Measurements from ENCODE around the gene ARRB1.

The ARRB1 gene

DNA sequence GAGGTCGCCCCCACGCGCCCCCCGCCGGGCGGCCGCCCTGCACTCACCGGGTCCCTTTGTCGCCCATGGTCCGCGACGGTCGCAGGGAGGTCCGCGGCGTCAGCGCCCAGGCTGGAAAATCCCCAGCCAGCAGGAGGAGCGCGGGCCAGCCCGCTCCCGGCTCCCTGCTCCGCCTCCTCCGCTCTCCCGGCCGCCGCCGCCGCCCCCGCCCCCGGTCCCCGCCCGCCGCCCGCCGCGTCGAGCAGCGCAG is at the start of gene ARRB1:
Gene ARRB1, minus strand, starts transcription at position 121 of the 250 bp plus-strand sequence. Its CDS starts 54 bp downstream, at position 67.
- in situ Hi-C loops (cut with MboI; ENCODE audit: low sequenced_read_pairs), result no loop called here

DNA sequence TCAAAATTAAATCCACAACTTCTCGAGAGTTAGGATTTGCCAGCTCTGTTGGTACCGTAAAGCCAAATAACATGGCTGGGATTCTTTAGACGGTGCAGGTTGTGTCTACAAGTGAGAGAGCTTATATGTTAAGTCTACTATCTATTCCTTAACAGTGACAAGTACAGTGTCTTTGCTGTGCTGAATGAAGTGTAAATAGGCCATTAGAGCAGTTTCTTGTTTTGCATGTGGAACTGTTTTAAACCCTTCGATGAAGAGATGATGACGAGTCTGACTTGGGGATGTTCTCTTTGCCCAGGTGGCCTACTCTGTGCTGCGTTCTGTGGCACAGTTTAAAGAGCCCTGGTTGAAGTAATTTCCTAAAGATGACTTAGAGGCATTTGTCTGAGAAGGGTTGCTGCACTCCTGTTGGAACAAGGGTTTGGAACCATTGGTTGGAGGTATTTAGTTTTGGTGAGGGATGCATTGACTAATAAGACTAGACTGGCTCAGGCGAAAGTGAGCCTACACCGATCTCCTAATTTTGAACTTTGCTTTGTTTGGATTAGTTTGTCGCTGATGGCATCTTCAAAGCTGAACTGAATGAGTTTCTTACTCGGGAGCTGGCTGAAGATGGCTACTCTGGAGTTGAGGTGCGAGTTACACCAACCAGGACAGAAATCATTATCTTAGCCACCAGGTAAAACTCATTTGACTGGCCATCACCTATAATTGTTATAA is 48.8 kb upstream of the ARRB1 start:
- in situ Hi-C loops (cut with MboI; ENCODE audit: low sequenced_read_pairs), result no loop called here

DNA sequence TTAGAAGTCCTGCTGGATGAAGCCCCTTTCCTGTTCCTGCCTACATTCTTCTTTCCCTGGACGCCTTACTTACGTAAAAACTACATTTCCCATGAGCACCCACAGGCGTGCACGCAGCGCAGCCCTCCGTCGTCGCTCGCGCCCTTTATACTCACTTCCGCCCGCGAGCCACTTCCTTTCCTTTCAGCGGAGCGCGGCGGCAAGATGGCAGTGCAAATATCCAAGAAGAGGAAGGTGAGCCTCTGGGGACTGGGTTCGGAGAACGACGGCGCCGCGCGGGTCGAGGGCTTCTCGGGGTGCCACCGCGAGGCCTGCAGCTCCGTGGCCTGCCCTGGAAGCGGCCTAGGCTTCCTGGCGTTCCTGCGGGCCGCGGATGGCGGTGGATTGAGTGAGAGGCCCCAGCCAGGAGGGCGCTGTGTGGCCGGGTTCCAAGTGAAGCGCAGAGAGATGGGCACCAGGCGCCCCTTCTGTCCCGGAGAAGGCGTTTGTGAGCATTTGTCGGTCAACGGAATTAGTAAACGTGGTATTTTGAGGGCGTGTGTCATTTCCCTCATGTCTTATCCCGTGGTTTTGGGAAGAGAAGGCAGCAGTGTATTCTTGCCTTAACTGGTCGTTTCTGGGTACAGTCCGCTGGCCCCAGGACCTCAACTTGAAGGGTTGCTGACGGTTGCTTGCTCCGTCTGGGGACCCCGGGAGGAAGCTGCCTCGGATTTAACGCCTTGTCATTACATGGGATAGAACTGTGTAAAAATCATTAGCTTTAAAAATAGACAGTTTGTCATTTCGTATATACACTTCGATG is 48.1 kb upstream of the ARRB1 start, which contains the start of gene RPS3:
Gene RPS3, plus strand, starts transcription at position 175 of the 802 bp plus-strand sequence. Its CDS starts 30 bp downstream, at position 205.
- in situ Hi-C loops (cut with MboI; ENCODE audit: low sequenced_read_pairs), result no loop called here

DNA sequence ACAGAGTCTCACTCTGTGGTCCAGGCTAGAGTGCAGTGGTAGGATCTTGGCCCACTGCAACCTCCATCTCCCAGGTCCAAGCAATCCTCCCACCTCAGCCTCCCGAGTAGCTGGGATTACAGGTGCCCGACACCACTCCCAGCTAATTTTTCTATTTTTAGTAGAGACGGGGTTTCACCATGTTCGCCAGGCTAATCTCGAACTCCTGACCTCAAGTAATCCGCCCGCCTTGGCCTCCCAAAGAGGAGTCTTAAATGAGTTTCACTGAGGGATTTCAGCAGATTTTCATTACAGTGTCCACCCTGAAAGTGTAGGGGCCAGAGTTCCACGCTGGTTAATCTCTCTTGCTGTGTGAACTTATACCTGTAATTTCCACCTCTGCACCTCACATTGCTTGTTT is 47.4 kb upstream of the ARRB1 start:
- in situ Hi-C loops (cut with MboI; ENCODE audit: low sequenced_read_pairs), result no loop called here

DNA sequence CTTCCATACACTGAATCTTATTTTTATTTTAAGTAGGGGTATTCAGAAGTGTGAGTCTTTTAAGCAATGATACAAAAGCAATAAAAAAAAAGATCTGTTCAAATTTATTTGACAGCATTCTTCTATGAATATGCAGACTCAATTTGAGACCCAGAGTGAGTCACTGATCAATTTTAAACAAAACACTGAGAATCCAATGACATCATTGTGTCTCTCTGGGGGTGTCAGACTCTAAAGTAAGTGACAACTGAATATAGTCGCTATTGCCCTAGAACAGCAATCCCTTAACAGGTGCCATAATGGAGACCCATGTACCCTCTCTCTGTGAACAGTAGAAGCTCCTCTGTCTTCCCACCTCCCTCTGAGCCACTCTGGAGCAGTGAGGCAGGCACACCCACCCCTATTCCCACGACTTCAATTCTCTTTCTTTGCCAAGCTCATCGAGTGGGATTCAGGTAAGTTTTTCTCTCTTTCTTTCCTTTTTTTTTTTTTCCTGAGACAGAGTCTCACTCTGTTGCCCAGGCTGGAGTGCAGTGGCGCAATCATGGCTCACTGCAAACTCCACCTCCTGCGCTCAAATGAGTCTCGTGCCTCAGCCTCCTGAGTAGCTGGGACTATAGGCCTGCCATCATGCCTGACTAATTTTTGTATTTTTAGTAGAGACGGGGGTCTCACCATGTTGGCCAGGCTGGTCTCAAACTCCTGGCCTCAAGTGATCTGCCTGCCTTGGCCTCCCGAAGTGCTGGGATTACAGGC is 42.8 kb upstream of the ARRB1 start:
- in situ Hi-C loops (cut with MboI; ENCODE audit: low sequenced_read_pairs), result no loop called here

DNA sequence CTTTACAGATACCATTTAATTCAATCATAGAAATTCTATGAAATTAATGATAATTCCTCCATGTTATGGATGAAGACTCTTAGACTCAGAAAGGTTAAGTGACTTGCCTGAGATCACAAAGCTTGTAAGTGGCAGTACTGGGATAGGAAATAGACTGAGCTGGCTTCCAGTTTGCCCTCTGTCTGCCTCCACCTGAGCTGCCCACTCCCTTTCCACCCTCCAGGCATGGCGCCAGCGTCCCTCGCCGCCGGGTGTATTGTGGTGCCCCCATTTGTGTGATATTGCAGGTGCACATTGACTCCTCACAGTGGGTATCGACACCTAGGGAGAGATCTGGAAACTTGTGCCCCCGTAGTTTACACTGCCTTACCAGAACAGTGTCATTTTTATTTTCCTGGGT is 38.5 kb upstream of the ARRB1 start:
- in situ Hi-C loops (cut with MboI; ENCODE audit: low sequenced_read_pairs), result loop anchor here (5.0 kb wide), 1 partner anchor 113 kb away; no protein-coding TSS in a partner anchor

DNA sequence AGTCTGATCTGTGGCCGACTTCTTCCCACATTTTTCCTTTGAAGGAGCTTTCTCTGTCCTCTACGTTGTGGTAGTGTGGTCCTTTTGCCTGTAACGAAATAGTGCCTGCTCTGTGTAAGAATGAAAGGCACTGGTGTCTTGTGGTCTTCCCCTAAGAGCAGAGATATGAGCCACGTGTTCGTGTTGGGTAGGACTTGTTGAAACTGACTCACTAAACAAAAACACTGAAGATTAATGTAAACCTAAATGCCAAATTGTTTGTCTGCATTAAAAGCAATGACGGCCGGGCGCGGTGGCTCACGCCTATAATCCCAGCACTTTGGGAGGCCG is 37.8 kb upstream of the ARRB1 start:
- in situ Hi-C loops (cut with MboI; ENCODE audit: low sequenced_read_pairs), result loop anchor here (5.0 kb wide), 1 partner anchor 112 kb away; no protein-coding TSS in a partner anchor

DNA sequence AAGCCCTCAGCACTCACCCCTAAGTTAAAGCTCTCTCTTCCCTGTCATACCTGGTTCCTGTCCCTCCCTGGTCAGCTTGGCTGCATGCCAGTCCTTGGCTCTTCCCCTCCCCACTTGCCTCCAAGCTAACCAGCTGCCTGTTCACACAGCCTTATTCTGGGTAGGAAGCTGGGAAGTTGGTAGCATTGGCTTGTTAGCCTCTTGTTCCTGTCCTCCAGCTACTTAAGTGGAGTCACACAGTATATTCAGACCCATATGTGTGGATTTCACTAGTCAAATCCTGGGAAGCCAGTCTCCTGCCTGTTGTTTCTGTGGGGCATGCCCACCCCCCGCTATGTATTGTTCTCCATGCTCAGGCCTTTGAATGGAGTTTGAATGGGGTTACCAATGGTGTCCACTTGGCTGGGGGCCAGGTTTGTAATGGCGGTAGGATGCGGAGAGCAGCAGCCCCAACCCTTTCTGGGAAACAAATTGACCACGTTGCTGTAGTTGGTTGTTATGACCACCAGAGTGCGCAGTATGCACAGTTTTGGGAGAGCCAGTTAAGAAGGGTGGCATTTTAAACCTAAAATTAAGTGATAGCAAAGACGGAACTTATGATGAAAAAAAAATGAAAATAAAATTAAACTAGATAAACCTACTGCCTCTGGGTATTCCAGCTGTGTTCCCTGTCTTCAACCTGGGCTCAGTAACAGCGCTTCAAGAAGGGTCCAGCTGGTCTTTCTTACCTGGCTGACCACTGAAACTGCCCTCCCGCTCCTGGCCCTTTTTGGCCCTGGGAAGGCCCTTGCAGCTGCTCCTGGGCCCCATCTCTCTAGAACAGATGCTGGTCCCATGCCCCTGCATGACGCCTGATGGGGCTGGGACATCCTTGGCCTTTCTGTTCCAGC is 37.2 kb upstream of the ARRB1 start:
- in situ Hi-C loops (cut with MboI; ENCODE audit: low sequenced_read_pairs), result loop anchor here (5.0 kb wide), 1 partner anchor 111 kb away; no protein-coding TSS in a partner anchor

DNA sequence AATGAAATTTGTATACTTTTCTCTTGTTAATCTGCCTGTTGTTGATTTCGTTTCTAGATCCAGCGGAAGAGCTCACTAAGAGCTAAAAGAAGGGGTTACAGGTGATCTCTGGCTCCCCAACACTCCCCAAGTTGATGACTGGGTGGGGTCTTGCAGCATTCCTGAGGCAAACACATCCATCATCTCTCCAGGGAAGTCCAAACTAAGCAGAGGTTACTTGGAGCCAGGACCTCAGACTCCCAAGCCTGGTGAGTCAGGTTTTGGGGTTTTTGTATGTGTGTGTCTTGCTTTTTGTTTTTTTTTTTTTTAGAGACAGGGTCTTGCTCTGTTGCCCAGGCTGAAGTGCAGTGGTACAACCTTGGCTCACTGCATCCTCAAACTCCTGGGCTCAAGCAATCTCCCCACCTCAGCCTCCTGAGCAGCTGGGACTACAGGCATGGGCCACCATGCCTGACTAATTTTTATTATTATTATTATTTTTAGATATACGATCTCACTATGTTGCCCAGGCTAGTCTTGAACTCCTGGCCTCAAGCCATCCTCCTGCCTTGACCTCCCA is 36.4 kb upstream of the ARRB1 start:
- in situ Hi-C loops (cut with MboI; ENCODE audit: low sequenced_read_pairs), result loop anchor here (5.0 kb wide), 1 partner anchor 111 kb away; no protein-coding TSS in a partner anchor

DNA sequence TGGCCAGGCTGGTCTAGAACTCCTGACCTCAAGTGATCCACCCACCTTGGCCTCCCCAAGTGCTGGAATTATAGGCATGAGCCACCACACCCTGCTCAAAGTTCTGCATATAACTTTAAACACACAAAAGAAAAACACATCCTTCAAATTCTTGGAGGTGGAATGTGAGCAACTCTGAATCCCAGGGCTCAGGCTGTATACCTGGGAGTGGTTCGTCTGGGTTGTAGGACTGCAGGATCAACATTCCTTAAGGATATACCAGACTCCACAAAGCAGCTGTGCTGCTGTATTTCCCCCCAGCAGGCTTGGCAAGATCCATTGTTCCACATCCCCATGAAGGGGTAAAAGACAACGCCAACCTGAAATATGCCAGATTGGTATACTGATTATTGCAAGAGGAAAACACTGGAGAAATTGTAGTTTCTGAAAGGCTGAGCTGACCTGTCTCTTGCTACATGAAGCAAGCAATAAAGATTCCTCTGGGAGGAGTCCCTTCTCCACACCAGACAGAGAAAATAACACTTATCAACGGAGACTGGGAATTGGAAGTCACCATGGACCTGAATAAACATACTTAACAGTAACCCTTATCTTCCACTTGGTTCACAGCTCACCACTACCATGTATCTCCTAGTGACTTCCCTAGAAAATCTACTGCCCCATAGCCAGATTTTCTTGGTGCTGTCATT is 35.6 kb upstream of the ARRB1 start:
- in situ Hi-C loops (cut with MboI; ENCODE audit: low sequenced_read_pairs), result loop anchor here (5.0 kb wide), 1 partner anchor 110 kb away; no protein-coding TSS in a partner anchor

DNA sequence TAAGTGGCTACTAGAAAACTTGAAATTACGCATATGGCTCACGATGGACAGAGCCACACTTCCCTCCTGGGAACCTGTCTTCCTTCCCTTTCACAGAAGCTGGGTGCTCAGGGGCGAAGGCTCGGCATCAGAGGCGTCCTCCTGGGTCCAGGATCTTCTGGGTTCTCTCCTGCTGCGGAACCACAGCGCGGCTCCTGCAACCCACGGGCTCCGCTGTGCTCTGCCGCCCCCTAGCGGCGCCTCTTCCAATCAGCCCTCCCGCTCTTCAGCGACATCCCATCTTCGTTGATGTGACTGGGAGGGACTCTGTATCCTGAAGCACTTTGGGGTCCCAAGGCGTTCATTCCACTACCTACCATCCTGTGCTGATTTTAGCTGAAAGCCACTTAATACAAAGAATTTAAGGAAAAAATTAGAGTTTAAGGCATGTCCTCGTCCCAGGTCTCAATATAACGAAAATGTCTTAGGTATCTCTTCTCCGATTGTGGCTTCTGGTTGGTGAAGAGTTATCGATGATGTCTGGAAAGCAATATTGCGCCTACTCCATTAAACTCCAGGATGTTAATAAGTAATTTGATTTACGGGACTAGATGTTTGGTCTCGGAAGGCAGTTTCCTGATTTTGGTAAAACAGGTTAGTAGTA is 33.1 kb upstream of the ARRB1 start:
- in situ Hi-C loops (cut with MboI; ENCODE audit: low sequenced_read_pairs), result loop anchor here (5.0 kb wide), 1 partner anchor 107 kb away; no protein-coding TSS in a partner anchor

DNA sequence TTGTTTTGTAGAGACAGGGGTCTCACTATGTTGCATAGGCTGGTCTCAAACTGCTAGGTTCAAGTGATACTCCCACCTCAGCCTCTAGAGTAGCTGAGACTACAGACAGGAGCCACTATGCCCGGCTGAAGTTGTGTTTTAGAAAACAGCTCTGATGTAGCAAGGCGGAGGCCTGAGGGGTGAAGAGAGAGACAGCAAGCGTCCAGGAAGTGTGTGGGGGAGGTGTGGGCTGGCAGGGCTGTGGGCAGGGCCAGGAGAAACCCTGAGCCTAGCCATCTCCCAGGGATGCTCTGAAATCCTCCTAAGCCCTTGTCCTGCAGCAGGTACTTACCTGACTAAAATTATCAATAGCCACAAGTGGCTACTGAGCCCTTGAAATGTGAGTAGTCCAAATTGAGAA is 31.8 kb upstream of the ARRB1 start:
- in situ Hi-C loops (cut with MboI; ENCODE audit: low sequenced_read_pairs), result no loop called here

DNA sequence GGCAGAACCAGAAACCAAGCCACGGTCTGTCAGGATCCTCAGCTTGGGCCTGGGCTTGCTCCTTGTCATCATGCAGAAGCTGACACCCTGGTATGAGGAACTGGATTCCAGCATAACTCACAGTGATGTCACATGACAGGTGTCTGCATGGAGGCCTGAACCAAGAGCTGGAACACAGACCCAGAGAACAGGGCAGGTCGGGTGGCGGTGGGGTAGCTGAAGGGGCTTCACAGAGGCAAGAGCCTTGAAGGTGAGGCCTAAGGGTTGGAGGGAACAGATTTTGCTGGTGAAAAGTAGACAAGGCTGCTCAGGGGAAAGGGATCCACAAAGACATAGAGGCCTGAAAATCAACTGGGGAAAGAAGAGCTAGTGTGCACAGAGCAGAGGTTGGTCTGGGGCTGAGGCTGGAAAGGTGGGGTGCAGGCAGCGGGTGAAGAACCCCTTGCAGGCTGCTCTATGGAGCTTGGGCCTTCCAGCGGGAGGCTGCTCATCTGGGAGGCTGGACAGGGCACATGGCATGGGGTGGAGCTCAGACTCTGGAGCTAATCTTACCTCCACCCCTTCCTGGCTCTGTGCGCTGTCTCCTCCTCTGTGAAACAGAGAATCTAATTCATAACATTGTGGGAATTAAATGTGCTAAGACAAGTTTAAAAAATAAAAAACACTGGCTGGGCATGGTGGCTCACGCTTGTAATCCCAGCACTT is 29.4 kb upstream of the ARRB1 start:
- in situ Hi-C loops (cut with MboI; ENCODE audit: low sequenced_read_pairs), result no loop called here

DNA sequence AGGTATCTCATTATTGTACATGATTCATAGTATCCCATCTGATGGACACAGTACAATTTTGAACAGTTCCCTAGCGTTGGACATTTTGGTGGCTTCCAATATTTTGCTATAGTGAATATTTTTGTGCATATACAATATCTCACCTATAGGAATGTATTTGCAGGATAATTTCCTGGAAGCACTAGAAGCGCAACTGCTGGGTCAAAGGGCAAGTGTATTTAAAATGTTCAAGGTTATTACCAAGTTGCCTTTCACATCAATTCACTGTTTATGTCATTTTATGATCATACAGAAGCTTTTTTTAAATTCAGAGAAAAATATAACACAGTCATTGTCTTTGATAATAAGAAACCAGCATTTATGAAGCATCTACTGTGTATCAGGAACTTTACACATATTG is 28.8 kb upstream of the ARRB1 start:
- in situ Hi-C loops (cut with MboI; ENCODE audit: low sequenced_read_pairs), result no loop called here

DNA sequence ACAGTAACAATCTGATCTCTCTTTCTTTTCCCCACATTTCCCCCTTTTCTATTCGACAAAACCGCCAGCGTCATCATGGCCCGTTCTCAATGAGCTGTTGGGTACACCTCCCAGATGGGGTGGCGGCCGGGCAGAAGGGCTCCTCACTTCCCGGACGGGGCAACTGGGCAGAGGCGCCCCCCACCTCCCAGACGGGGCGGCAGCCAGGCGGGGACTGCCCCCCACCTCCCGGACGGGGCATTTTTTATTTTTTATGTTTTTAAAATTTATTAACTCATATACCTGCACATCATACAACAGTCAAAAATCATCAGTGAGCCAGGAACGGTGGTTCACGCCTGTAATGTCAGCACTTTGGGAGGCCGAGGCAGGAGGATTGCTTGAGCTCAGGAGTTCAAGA is 27.3 kb upstream of the ARRB1 start:
- in situ Hi-C loops (cut with MboI; ENCODE audit: low sequenced_read_pairs), result loop anchor here (5.0 kb wide), 1 partner anchor 41 kb away; no protein-coding TSS in a partner anchor

DNA sequence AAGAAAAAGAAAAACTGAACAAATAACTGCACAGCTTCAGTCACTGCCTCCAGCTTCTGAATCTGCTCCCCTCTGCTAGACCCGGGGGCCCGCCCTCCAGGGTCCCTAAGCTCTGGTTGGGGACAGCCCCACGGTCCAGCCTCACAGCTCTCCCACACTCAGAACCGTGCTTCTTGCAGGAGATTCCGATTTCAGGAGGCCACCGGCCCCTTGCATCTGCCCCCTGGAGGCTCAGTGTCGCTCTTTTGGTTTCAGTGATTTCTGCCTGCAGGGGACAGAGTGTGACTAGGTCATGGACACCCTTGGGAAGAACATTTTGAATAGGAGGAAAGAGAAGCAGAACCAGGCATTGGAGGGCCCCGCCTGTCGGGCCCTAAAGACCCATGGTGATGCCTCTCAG is 24.7 kb upstream of the ARRB1 start:
- in situ Hi-C loops (cut with MboI; ENCODE audit: low sequenced_read_pairs), result loop anchor here (5.0 kb wide), 1 partner anchor 39 kb away; no protein-coding TSS in a partner anchor

DNA sequence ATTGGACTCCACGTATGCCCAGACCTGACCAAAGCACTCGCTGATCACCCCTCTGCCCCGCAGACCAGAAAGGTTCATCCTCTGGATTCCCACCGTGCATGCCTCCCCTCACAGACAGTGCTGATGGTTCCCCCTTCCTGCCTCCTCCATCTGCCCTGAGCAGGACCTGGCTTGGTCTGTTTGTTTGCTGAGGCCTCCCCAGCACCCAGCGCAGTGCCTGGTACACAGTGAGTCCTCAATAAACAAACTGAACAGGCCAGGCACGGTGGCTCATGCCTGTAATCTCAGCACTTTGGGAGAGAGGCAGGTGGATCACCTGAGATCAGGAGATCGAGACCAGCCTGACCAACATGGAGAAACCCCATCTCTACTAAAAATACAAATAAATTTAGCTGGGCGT is 24.2 kb upstream of the ARRB1 start:
- in situ Hi-C loops (cut with MboI; ENCODE audit: low sequenced_read_pairs), result loop anchor here (5.0 kb wide), 1 partner anchor 38 kb away; no protein-coding TSS in a partner anchor

DNA sequence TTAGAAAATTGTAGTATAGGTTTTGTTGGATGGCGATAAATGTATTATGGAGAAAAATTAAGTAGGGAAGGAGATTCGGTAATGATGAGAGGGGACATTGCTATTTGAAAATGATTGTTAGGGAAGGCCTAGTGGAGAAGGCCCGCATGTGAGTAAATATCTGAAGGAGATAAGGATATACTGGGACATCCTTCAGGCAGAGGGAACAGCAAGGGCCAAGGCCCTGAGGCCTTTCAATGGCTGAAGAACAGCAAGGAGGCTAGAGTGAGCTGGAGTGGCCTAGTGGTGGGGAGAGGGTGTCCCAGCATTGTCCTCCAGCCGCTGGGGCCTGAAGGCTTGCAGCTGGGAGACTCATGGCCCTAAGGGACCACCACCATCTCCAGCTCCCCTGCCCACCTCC is 23.2 kb upstream of the ARRB1 start:
- in situ Hi-C loops (cut with MboI; ENCODE audit: low sequenced_read_pairs), result loop anchor here (5.0 kb wide), 1 partner anchor 37 kb away; no protein-coding TSS in a partner anchor
